HCEC 1CT (cell line): Measurements from ENCODE around the gene JUNB.
"Not testable (repeated sequence)": the region's sequence is repeated elsewhere in the genome, so short reads cannot be mapped to it uniquely, and the experiment has no call there.

Experiments used
- DNase-seq: peaks from one replicate; pipeline ENCODE4 v3.0.0-alpha.2; 2017

The JUNB gene

GRCh38 chr19:12789904-12790619 lies 1.2 kb upstream of the JUNB start:
- DNase-seq = peak; percentile 98

DNA sequence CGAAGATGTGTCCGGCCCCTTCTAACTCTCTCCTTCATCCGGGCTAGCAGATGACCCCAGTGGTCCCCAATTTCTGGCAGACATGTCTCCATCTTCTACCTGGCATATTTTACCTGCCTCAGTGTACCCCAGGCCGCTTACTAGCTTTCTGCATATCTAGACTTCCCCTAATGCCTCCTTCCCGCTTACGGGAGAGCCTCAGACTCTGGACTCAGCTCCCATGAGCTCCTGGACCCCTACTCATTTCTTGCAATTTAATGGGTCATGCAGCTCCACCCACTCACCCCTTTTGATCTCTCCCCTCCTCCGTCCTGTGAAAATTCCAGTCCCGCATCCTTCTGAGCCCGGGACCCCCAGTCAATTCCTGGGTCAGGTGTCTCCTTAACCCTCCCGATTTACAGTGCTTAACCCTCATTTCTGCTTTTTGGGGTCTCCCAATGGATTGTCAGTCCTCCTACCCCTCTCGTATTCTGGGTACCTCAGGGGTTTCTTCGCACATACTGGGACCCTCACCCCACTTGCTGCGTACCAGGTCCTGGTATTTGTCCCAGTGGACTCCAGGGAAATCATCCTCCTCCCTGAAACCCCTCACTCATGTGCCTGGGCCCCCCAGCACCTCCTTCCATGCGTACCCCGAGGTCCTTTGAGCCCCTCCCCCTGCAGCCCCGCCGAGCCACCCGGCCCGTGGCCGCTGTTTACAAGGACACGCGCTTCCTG lies 500 bp upstream of the JUNB start:
- peak; percentile 11 for DNase-seq

DNA sequence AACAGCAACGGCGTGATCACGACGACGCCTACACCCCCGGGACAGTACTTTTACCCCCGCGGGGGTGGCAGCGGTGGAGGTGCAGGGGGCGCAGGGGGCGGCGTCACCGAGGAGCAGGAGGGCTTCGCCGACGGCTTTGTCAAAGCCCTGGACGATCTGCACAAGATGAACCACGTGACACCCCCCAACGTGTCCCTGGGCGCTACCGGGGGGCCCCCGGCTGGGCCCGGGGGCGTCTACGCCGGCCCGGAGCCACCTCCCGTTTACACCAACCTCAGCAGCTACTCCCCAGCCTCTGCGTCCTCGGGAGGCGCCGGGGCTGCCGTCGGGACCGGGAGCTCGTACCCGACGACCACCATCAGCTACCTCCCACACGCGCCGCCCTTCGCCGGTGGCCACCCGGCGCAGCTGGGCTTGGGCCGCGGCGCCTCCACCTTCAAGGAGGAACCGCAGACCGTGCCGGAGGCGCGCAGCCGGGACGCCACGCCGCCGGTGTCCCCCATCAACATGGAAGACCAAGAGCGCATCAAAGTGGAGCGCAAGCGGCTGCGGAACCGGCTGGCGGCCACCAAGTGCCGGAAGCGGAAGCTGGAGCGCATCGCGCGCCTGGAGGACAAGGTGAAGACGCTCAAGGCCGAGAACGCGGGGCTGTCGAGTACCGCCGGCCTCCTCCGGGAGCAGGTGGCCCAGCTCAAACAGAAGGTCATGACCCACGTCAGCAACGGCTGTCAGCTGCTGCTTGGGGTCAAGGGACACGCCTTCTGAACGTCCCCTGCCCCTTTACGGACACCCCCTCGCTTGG lies 966 bp downstream of the JUNB start:
- peak; percentile 52 for DNase-seq

GRCh38 chr19:12792853-12793289 lies 1.6 kb downstream of the JUNB start:
- DNase-seq = no peak

DNA sequence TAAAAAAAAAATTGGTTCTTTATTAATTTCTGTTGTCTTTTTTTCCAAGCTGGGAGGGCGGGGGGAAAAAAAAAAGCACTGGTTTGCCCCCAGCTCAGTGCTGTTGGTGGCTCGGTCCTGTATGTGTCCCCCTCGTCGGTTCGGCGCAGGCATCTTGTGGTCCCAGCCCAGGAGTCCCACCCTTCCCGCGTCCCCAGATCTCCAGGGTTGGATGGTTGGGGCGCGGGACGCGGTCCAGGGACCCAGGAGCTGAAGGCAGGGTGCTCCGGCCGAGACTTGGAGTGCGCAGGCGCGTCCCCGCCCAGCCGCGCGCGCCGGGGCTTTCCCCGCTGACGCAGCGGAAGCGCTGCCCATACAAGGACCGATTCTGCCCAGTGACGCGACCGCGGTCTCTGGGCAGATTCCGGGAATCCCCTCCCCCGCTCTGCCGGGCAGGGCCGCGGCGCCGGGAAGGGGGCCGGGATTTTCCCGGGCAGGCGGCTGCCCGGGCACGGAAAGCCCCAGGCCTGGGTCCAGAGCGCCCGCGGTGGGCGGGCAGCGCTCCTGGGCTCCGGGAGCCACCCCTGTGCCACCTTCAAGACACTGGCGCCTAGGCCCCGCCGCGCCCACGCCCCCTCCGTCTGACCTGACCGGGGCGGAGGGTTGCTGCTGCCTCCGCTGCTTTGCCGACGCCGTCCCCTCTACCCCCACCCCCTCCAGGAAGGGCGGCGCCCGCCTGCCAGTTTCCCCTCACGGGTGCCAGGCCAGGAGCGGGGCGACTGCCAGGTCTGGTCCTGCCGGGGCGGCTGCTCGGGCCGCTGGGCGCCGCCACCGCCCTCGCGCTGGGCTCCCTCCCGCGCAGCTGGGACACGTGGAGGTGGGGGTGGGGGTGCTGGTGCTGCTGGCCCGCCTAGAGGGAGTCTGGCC lies 2.3 kb downstream of the JUNB start:
- DNase-seq = peak; percentile 85

DNA sequence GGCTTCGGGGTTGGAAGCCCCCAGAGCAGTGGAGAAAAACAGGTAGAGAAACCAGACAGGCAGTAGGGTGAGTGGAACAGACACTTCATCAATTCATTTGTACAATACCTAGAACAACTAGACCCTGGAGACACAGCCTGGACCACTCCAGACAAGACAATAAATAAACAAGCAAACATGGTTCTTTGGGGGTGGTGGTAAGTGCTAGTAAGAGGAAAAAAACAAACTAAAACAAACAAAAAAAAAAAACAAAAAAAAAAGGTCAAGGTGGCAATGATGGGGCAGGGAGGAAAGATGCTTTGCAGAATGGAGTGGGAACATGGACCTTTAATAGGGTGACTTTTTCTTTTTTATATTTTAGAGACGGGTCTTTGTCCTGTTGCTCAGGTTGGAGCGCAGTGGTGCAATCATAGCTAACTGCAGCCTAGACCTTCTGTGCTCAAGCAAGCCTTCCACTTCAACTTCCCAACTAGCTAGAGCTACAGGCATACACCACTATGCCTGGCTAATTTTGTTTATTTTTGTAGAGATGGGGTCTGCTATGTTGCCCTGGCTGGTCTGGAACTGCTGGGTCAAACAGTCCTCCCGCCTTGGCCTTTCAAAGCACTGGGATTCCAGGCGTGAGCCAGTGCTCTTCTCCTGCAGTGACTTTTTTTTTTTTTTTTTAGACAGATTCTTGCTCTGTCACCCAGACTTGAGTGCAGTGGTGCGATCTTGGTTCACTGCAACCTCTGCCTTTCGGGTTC lies 3.1 kb downstream of the JUNB start:
- no peak for DNase-seq

DNA sequence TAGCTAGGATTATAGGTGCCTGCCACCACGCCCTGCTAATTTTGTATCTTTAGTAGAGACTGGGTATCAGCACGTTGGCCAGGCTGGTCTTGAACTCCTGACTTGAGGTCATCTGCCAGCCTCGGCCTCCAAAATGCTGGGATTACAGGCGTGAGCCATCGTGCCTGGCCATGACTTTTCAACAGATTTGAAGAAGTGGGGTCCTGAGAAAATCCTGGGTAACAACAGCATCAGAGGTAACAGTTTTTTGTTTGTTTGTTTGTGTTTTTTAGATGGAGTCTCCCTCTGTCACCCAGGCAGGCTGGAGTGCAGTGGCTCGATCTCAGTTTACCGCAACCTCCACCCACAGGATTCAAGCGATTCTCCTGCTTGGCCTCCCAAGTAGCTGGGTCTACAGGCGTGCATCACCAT lies 3.7 kb downstream of the JUNB start:
- no peak for DNase-seq

DNA sequence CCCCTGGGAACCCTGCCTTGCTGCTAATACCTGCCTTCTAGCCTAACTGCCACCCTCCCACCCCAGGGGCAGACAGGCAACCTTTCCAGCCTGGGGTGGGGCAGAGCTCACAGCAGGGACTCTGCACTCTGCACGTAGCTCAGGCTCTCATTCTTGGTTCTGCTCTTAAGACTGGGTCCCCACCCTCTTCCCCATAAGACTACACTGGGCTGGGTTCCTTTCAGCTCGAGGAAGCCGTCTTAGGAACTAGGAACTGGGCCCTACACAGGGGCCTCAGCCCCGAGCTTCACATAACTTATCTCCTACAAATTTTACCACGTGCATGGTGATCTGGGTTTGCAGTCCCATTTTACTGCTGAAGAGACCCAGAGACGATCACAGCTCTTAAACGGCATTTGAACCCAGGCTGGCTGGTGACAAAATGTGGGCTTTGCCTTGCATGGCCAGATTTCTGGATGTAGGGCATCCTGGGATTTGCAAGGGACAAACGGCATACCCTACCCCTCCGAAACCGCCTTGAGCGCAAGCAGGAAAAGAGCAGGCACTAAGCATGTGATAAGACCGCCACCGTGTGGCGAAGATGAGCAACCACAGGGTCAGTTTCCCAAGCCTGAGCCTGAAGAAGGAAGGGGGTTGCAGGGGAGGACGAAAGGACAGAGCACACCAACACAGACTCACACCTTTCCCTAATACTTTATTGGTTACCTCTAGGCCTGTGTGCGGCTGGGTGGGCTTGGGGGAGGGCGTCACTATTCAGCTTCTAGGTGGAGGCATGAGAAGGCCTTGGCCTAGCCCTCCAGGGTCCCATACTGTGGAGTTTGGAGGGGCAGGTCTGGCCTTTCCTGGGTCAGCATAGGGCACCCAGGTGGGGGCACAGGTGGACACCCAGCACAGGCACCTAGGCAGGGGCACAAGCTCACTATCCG lies 5.1 kb downstream of the JUNB start:
- DNase-seq = peak; percentile 76

DNA sequence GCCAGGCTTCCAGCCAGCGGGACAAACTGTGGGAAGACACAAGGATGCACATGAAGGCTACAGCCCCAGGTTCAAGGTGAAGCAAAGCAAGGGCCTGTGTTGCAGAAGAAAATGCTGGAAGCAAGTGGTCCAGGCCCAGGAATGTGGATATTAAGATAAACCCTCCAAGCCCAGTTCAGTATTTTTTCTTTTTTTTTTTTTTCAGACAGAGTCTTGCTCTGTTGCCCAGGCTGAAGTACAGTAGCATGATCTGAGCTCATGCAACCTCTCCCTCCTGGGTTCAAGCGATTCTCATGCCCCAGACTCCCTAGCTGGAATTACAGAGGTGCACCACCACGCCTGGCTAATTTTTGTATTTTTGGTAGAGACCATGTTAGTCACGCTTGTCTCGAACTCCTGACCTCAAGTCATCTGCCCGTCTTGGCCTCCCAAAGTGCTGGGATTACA lies 5.9 kb downstream of the JUNB start:
- DNase-seq = no peak

DNA sequence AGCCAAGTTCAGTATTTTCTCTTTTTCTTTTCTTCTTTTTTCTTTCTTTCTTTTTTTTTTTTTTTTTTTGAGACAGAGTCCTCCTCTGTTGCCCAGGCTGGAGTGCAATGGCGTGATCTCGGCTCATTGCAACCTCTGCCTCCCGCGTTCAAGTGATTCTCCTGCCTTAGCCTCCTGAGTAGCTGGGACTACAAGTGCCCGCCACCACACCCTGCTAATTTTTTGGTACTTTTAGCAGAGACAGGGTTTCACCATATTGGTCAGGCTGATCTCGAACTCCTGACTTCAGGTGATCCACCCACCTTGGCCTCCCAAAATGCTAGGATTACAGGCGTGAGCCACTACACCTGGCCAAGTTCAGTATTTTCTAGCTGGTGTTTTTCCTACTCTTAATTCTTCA lies 6.3 kb downstream of the JUNB start:
- not testable (repeated sequence) for DNase-seq

- DNase-seq = no peak
Measured at GRCh38 chr19:12799742-12800465, 8.6 kb downstream of the JUNB start.

- DNase-seq = no peak
Measured at GRCh38 chr19:12800466-12800770, 9.1 kb downstream of the JUNB start.

- no peak for DNase-seq
Measured at GRCh38 chr19:12800923-12801465, 9.7 kb downstream of the JUNB start.

- peak; percentile 67 for DNase-seq
Measured at GRCh38 chr19:12801466-12802266, 10.4 kb downstream of the JUNB start, which contains the start of the genes PRDX2 and THSD8. PRDX2 (minus strand) TSS chr19:12801800; CDS start chr19:12801261, 539 bp downstream. THSD8 (plus strand) TSS chr19:12802069; CDS start chr19:12802072, 3 bp downstream.

DNA sequence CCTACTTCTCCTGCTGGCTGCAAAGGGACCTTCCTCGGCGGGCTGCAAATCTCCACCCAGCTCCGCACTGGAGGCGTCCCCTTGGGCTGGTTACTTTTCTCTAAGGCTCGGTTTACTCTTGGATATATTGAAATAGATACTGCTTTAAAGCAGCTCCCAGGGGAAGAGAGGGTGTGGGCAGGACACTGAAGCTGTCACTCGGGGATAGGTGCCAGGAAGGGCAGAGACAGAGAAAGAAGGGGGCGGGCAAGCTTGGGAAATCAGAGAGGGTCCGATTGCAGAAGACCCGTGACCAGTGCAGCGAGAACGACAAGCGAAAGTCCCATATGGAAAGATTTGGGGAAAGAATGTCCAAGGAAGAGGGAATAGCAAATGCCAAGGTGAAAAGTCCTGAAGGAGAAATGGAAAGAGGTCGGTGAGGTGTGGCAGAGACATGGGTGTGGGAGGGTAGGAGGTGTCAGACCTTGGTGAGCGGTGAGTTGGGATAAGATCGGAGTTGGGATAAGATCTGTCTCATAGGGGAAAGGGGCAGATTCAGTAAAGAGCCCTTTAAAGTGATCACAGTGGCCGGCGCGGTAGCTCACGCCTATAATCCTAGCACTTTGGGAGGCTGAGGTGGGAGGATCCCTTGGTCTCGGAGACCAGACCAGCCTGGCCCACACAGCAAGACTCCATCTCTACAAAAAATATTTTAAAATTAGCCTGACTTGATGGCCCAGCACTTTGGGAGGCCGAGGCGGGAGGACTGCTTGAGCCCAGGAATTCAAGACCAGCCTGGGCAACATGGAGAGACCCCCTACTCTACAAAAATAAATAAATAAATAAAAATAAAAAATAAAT lies 11.2 kb downstream of the JUNB start:
- DNase-seq = no peak

- no peak for DNase-seq
Measured at GRCh38 chr19:12804051-12804450, 12.8 kb downstream of the JUNB start.

GRCh38 chr19:12806242-12807081 lies 15.2 kb downstream of the JUNB start, which contains the start of gene RNASEH2A:
RNASEH2A (plus strand) TSS chr19:12806584; CDS start chr19:12806674, 90 bp downstream.
- DNase-seq = peak; percentile 91
